Fibroblast of villous mesenchyme (primary cell): ENCODE results near the gene KITLG. TPM values are rescaled to one million over a fixed set of nuclear protein-coding genes. Genes with fewer than 3 reads are reported as not detected.

Source experiments
- DNase-seq: peaks from one replicate; pipeline ENCODE4 v3.0.0-alpha.2; 2010; ENCODE audit warnings: low read depth
- H3K4me3 ChIP-seq: 2 replicates; pipeline ENCODE4 v1.5.1; 2011; ENCODE audit warnings: low read depth, mild to moderate bottlenecking, low read length
- total RNA-seq: library from RNA; depleted of rRNA; stranded (reverse); fragments of >200 nt; gene quantifications from 2 replicates; pipeline ENCODE4 v1.2.3, GENCODE V29; 2012
- TF ChIP-seq, protein P1 (sequence below): IDR thresholded peaks from 2 replicates; pipeline ENCODE4 v1.5.1; 2012; ENCODE audit warnings: low read depth, mild to moderate bottlenecking, low read length; ENCODE audit not compliant: insufficient read depth

KITLG gene
- total RNA-seq, 1 donor: 13.8 TPM

DNA sequence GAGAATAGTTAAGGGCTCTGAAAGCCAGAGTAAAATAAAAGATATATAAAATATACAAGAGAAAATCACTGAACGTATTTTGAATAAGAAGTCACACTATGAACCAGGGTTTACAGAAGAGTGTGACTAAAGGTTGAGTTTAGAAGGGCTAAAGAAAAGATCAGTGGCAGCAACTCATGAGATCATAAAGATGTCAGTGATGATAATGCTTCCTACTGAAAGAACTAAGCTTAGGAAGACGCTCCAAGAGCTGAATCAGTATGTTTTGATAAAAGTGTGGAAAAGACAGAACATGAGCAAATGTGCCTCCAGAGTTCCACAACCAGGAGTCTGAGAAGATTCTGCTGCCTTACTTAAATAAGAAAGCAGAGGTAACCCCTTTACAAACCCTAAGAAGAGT is 74.6 kb downstream of the KITLG start:
- peak; percentile 22 for DNase-seq
- H3K4me3 ChIP-seq: no peak overlapping the region
- TF ChIP-seq, protein P1, sequence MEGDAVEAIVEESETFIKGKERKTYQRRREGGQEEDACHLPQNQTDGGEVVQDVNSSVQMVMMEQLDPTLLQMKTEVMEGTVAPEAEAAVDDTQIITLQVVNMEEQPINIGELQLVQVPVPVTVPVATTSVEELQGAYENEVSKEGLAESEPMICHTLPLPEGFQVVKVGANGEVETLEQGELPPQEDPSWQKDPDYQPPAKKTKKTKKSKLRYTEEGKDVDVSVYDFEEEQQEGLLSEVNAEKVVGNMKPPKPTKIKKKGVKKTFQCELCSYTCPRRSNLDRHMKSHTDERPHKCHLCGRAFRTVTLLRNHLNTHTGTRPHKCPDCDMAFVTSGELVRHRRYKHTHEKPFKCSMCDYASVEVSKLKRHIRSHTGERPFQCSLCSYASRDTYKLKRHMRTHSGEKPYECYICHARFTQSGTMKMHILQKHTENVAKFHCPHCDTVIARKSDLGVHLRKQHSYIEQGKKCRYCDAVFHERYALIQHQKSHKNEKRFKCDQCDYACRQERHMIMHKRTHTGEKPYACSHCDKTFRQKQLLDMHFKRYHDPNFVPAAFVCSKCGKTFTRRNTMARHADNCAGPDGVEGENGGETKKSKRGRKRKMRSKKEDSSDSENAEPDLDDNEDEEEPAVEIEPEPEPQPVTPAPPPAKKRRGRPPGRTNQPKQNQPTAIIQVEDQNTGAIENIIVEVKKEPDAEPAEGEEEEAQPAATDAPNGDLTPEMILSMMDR: no peak

DNA sequence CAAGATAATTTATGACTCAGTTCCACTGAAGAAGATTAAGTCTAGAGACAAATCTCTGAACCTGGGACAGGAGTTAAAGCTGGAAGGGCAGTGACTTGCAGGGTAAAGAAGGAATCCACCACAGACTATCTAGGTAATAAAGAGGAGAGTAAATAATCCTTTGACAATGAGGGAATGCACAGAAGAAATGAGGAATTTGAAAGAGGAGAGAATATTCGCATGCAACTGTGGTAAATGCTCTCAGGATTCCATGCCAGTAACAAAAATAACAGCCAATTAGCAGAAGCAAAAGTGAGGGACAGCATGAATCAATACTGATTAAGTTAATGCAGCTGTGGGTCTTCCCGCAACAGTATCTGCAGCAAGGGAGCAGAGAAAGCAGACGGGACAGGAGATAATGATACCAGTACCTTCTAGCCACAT is 77.0 kb downstream of the KITLG start:
- DNase-seq: peak; percentile 12
- H3K4me3 ChIP-seq: no peak overlapping the region
- TF ChIP-seq, protein P1: no peak

DNA sequence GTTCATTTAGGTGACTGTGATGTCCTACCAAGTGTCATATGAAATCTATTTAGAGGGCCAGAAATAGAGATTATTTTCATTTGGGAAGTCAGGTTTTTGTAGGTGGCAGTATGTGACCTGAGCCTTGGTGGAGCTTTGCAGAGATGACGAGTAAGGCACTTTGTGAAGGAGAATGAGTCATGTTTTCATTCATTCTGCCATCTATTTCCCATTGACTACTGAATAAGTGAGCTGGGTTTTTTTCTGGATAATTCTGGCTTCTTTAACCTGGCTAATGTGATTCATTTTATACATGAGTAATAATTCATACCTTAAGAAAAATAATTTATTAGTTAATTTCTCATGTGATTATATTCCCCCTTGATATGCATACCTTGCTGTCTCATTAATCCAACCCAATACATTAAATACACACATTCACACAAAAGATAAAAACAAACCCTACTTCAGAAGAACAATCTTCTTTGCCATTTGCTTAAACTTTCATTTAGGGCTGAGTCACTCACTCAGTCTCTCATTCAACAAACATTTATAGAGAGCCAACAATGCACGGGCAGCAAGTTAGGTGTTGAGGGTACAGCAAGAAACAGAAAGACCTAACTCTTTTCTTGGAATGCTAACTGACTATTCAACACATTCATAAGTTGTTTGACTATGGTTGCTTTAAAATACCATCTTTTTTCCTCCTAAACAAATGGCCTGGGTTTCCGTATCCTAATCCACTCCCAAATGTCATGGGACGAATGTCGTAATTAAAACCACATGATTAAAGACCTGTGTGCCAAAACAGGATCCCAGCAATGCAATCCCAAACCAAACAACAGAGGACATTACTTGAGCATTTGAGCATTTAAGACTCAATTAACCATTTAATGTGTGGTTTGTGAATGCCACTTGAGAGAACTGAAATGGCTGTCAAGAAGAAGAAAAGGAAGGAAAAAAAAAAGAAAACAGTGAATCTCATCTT is 78.0 kb downstream of the KITLG start:
- no peak overlapping the region for H3K4me3 ChIP-seq
- peak; percentile 43 for DNase-seq
- TF ChIP-seq, protein P1: no peak

DNA sequence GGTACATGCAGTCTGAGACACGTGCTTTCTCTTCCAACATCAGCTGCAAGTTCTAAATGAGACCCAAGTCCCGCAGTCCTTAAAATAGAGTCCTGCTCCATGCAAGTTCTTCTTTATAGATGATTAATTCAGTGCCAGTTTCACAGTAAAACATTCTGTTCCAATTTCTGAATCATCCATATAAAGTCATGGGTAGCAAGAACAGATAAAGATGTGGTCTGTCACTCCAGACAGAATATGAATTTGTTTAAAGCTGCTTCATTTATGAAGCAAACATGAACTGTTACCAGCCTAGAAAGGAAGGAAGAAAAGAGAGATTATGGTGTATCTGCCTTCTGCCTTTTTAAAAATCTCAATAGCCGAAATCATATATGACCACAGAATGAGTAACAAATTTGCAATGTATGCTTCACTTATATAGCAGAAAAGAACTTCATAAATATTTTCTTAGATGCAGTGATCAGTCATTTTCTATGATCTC is 83.3 kb downstream of the KITLG start:
- TF ChIP-seq, protein P1: no peak
- no peak for DNase-seq

DNA sequence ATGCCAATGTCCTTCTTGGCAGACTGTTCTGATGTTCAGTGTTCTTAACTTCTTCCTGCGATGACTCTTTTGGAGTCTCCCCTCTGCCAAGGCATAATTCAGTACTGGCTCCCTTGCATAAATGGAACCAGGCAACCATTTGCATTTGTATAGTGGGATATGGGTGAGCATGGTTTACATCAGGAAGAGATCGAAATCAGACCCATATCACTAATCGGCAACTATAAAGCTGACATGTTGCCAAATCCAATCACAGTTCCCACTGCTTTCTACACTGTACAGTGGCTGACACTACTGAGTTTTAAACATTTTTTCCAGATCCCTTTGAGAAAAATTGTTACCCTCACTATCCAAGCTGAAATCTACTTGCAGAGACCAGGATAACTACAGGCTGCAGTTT is 83.8 kb downstream of the KITLG start:
- no peak overlapping the region for H3K4me3 ChIP-seq
- no peak for DNase-seq
- TF ChIP-seq, protein P1: no peak

More for the DNA sequence above, 83.3 kb downstream of the KITLG start:
- H3K4me3 ChIP-seq: no peak overlapping the region

DNA sequence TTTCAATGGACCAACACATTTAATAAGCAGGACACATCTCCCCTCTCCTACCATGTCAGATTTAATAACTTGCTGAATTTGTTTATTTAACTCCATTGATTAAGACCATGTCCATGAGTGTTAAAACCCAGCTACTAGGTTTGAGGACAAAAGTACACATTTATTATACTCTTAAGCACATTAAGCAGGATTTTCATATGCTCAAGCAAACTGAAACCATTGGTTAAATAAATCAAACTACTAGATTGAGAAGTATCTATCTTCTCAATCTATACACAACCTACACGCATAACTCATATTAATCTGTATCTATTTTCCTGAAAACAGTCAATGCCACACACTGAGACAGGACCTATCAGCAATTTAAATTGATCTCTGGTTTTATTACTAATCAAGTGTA is 85.2 kb downstream of the KITLG start:
- H3K4me3 ChIP-seq: no peak overlapping the region
- DNase-seq: no peak
- TF ChIP-seq, protein P1: no peak
